Islet precursor cell (in vitro differentiated cells): ENCODE measurements around the gene COQ8A.
A peak's percentile ranks its signal among the peaks of the same experiment; 100 is the strongest.
"Not testable (repeated sequence)": the region's sequence is repeated elsewhere in the genome, so short reads cannot be mapped to it uniquely, and the experiment has no call there.

Experiments used
- DNase-seq: peaks from one replicate; pipeline ENCODE4 v3.0.0-alpha.2; 2018

The COQ8A gene

GRCh38 chr1:226985839-226986463, 45.9 kb downstream of the COQ8A start:
- no peak for DNase-seq

GRCh38 chr1:226986496-226987178, 46.5 kb downstream of the COQ8A start:
- DNase-seq, result no peak

- DNase-seq, result no peak
Measured at GRCh38 chr1:226987179-226987536, 47.1 kb downstream of the COQ8A start.

- no peak for DNase-seq
Measured at GRCh38 chr1:226987623-226988333, 47.7 kb downstream of the COQ8A start.

- DNase-seq, result peak; percentile 75
Measured at GRCh38 chr1:226988334-226988666, 48.2 kb downstream of the COQ8A start.

- no peak for DNase-seq
Measured at GRCh38 chr1:226989085-226989920, 49.2 kb downstream of the COQ8A start.

- DNase-seq, result peak; percentile 49
Measured at GRCh38 chr1:226990133-226990716, 50.1 kb downstream of the COQ8A start.

- no peak for DNase-seq
Measured at GRCh38 chr1:226991920-226992319, 51.8 kb downstream of the COQ8A start.

- no peak for DNase-seq
Measured at GRCh38 chr1:226993814-226994585, 53.9 kb downstream of the COQ8A start.

- no peak for DNase-seq
Measured at GRCh38 chr1:226994586-226995364, 54.7 kb downstream of the COQ8A start.

- no peak for DNase-seq
Measured at GRCh38 chr1:226995365-226996332, 55.6 kb downstream of the COQ8A start.

- not testable (repeated sequence) for DNase-seq
Measured at GRCh38 chr1:226999579-226999978, 59.5 kb downstream of the COQ8A start.

- no peak for DNase-seq
Measured at GRCh38 chr1:227002531-227003049, 62.5 kb downstream of the COQ8A start.

- no peak for DNase-seq
Measured at GRCh38 chr1:227003165-227003564, 63.1 kb downstream of the COQ8A start.

GRCh38 chr1:227004796-227005195, 64.7 kb downstream of the COQ8A start:
- no peak for DNase-seq

GRCh38 chr1:227006226-227006796, 66.2 kb downstream of the COQ8A start:
- DNase-seq, result no peak

GRCh38 chr1:227009937-227010336, 69.8 kb downstream of the COQ8A start:
- DNase-seq, result no peak

GRCh38 chr1:227010645-227011044, 70.6 kb downstream of the COQ8A start:
- DNase-seq, result no peak

GRCh38 chr1:227016990-227017389, 76.9 kb downstream of the COQ8A start:
- no peak for DNase-seq
